Midbrain (tissue), 1 donor: ENCODE data around the gene ANXA4.

Experiments used
- DNase-seq: peaks from one replicate; lab custom pipeline; 2025; lab: John Stamatoyannopoulos, UW

The ANXA4 gene

GRCh38 chr2:69846182-69847067 is 104.5 kb downstream of the ANXA4 start:
- no peak for DNase-seq

- no peak for DNase-seq
Measured at GRCh38 chr2:69847068-69847828, 105.3 kb downstream of the ANXA4 start.

GRCh38 chr2:69848186-69848790 is 106.4 kb downstream of the ANXA4 start:
- DNase-seq: no peak

GRCh38 chr2:69858261-69858660 is 116.3 kb downstream of the ANXA4 start:
- no peak for DNase-seq

- no peak for DNase-seq
Measured at GRCh38 chr2:69863298-69863697, 121.4 kb downstream of the ANXA4 start.
